Right lobe of liver (tissue), 6 donors: ENCODE results near the gene TWNK. TPM values are rescaled to one million over a fixed set of nuclear protein-coding genes. Genes with fewer than 3 reads are reported as not detected.

ENCODE experiments used
- ATAC-seq, 4 donors: fragments of 200-7000 bp; cut with Tn5 transposase; one replicate each; pipeline ENCODE4 v1.9.1; 2020; ENCODE audit warnings: mild to moderate bottlenecking in 4 of 4, moderate library complexity in 4 of 4
- DNase-seq, 3 donors: peaks; one replicate each; pipeline ENCODE4 v3.0.0-alpha.2; 2020
- H3K27ac ChIP-seq, 3 donors: fragments of 200-600 bp; one replicate each; pipeline ENCODE4 v1.8.0; 2022
- H3K27me3 ChIP-seq, 2 donors: fragments of 200-600 bp; one replicate each; pipeline ENCODE4 v1.8.0; 2022
- H3K36me3 ChIP-seq, 4 donors: fragments of 200-600 bp; sonication (generic) in 1 of 4; one replicate each; pipeline versions ENCODE4 v1.5.1 to v1.8.0; 2017 to 2022; ENCODE audit warnings: control low read depth in 1 of 4
- H3K4me1 ChIP-seq, 4 donors: fragments of 200-600 bp; sonication (generic) in 1 of 4; one replicate each; pipeline versions ENCODE4 v1.5.1 to v1.8.0; 2017 to 2022; ENCODE audit warnings: control low read depth in 1 of 4
- H3K4me3 ChIP-seq, 3 donors: fragments of 200-600 bp; one replicate each; pipeline ENCODE4 v1.8.0; 2022
- H3K9me3 ChIP-seq, 4 donors: fragments of 200-600 bp; sonication (generic) in 1 of 4; one replicate each; pipeline versions ENCODE4 v1.5.1 to v1.8.0; 2017 to 2022; ENCODE audit warnings: control low read depth in 1 of 4
- CTCF ChIP-seq, 4 donors: fragments of 200-600 bp in 3 of 4; fragments of 450-650 bp in 1 of 4; IDR thresholded peaks; one replicate each; pipeline versions ENCODE4 v1.5.1 to v1.8.0; 2016 to 2022; ENCODE audit warnings: antibody characterized with exemption in 4 of 4, mild to moderate bottlenecking in 2 of 4
- POLR2A ChIP-seq: fragments of 450-650 bp; IDR thresholded peaks from one replicate; pipeline ENCODE4 v1.6.1; 2017; ENCODE audit warnings: antibody characterized with exemption, mild to moderate bottlenecking
- WGBS: methylation state at CpG from one replicate; pipeline ENCODE4 v1.1.6; 2018; ENCODE audit warnings: low coverage, low lambda C conversion rate; ENCODE audit not compliant: insufficient coverage; ENCODE audit errors: missing lambda C conversion rate; 5-methylcytosine and 5-hydroxymethylcytosine counted together
- intact Hi-C, 2 donors: fragments of 100-400 bp; cut with DNase I; formaldehyde crosslinking; loops; one replicate each; pipeline versions ENCODE4 v1.11.2 to v1.14.1; 2022
- total RNA-seq, 6 experiments: library from RNA; depleted of rRNA in 2 of 6; stranded (reverse); fragments of >200 nt in 2 of 6; fragmentation: NEBNext Ultra II Directional in 3 of 6; extraction: Animal tissue kit (Norgen Biotek cat#: 25700) in 3 of 6; gene quantifications; one replicate each; pipeline versions ENCODE4 v1.1.0 to v1.2.4, GENCODE V29; 2016 to 2023
- donor health status: DM: no; HTN: yes; CAD: no.
- donor health status: DM: no; HTN: no; CAD: no.
- donor health status: DM: no; HTN: no; CAD: no.
- donor health status: DM: no; HTN: yes; CAD: no.
- donor health status: DM: no; HTN: yes; CAD: no.

Gene TWNK
- total RNA-seq, 6 experiments from 2014 or later: 2.9 to 8.4 (median 4.6) TPM

- no peak overlapping the region for H3K27ac ChIP-seq
- ATAC-seq (no peak), DNase-seq (no peak)
- H3K4me1 ChIP-seq: peaks cover 0 to 12% (median 0%) of the 10 kb centered on the region in 4 donors
- H3K27me3 ChIP-seq: no peaks in the 10 kb centered on the region
- H3K36me3 ChIP-seq: no peaks in the 10 kb centered on the region
- TF ChIP-seq POLR2A: no peak
- TF ChIP-seq CTCF (IDR thresholded peaks at IDR 0.05): no peak
- intact Hi-C loops: no loop called here
- H3K4me3 ChIP-seq: no peak overlapping the region
- WGBS: 69% methylated on average over 10 of the region's 10 CpGs
- no peaks in the 10 kb centered on the region for H3K9me3 ChIP-seq
Observed at GRCh38 chr10:101027106-101027720, 39.9 kb downstream of the TWNK start.

- H3K36me3 ChIP-seq: no peaks in the 10 kb centered on the region
- no peaks in the 10 kb centered on the region for H3K9me3 ChIP-seq
- H3K27me3 ChIP-seq: no peaks in the 10 kb centered on the region
- DNase-seq (no peak), ATAC-seq (no peak)
- TF ChIP-seq CTCF (IDR thresholded peaks at IDR 0.05): no peak
- no peak for TF ChIP-seq POLR2A
- intact Hi-C loops: no loop called here
- H3K27ac ChIP-seq: no peak overlapping the region
- H3K4me3 ChIP-seq: no peak overlapping the region
- WGBS: 40% methylated on average over 3 of the region's 7 CpGs
- H3K4me1 ChIP-seq: peaks cover 0 to 12% (median 0%) of the 10 kb centered on the region in 4 donors
Observed at GRCh38 chr10:101028446-101029337, 41.3 kb downstream of the TWNK start.

- WGBS: 49% methylated on average over 5 of the region's 27 CpGs
- no peak for DNase-seq
Observed at GRCh38 chr10:101029520-101030295, 42.4 kb downstream of the TWNK start.

More at GRCh38 chr10:101029520-101030295, 42.4 kb downstream of the TWNK start:
- Histone ChIP-seq H3K4me1 (peaks cover 0 to 12% (median 0%) of the 10 kb centered on the region in 4 donors), H3K4me3 (no peak overlapping the region), H3K27ac (no peak overlapping the region), H3K9me3 (no peaks in the 10 kb centered on the region), H3K36me3 (no peaks in the 10 kb centered on the region), H3K27me3 (no peaks in the 10 kb centered on the region)
- TF ChIP-seq CTCF (IDR thresholded peaks at IDR 0.05) (peak in 1 of 4 donors; percentile 2), POLR2A (no peak)
- intact Hi-C loops: no loop called here
- no peak for ATAC-seq
